HG03196 (cell line): ENCODE measurements around the gene UGT1A6.

Experiments
- ATAC-seq: cut with Tn5 transposase; IDR thresholded peaks from one replicate; pipeline ENCODE4 v1.9.1; 2021; ENCODE audit not compliant: unreplicated experiment

The UGT1A6 gene

GRCh38 chr2:233764264-233764663 lies 71.6 kb downstream of the UGT1A6 start:
- ATAC-seq, result no peak

DNA sequence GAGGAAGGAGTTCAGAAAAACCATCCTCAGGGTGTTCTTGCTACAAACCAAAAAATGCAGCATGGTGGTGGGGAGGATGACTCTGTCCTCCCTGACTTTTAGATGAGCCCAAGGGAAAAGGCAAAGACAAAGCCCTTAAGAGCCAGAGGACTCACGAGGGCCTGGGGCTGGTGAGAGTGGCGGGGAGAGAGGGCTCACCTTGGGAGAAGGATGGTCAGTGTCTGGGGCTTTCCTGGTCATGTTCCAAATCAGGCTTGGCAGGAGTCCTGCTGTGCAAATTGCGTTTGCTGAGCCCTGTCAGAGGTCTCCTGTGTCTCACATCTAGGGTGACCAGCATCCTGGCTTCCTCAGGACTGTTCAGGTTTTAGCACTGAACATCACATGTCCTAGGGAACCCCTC lies 72.1 kb downstream of the UGT1A6 start:
- no peak for ATAC-seq

GRCh38 chr2:233766416-233766815 lies 73.7 kb downstream of the UGT1A6 start:
- ATAC-seq, result no peak

DNA sequence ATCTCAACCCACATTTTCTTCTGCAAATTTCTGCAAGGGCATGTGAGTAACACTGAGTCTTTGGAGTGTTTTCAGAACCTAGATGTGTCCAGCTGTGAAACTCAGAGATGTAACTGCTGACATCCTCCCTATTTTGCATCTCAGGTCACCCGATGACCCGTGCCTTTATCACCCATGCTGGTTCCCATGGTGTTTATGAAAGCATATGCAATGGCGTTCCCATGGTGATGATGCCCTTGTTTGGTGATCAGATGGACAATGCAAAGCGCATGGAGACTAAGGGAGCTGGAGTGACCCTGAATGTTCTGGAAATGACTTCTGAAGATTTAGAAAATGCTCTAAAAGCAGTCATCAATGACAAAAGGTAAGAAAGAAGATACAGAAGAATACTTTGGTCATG lies 75.4 kb downstream of the UGT1A6 start:
- ATAC-seq, result no peak

GRCh38 chr2:233769260-233769659 lies 76.6 kb downstream of the UGT1A6 start:
- ATAC-seq, result no peak

GRCh38 chr2:233772153-233772552 lies 79.5 kb downstream of the UGT1A6 start:
- no peak for ATAC-seq

GRCh38 chr2:233772583-233772982 lies 79.9 kb downstream of the UGT1A6 start:
- no peak for ATAC-seq

GRCh38 chr2:233773854-233774253 lies 81.2 kb downstream of the UGT1A6 start:
- ATAC-seq, result no peak

DNA sequence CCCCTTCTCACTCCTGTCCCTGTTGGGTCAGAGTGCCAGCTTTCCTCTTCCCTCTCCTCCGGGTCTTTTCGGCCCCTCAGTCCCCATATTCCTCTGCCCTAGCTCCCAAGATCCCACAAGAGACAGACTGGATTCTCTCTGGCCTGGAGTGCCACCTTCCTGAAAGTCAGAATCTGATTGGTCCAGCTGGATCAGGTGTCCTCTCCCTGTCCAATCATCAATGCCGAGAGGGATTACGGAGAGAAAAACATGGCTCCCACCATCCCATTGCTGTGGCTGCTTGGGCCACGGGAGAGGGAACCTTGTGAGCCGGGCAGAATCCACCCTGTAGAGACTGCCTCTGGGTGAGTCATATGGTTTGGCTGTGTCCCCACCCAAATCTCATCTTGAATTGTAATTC lies 82.7 kb downstream of the UGT1A6 start:
- no peak for ATAC-seq

DNA sequence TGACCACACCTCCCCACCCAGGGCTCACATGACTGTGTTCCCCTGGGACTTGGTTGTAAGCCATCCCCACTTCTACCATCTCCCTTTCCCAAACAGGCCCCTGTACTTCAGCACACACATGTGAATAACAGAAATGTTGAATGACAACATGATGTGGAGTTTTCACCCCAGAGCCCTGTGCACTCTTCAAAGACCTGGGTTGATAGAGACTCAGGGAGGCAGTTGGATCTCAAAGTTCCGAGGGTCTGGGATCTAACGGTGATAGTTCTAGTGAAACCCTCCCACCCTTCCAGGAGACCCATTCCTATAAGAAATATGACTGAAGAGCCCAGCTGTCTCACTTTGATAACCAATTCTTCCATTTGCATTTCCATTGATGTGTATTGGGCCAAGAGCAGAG lies 85.3 kb downstream of the UGT1A6 start, which contains the start of gene MROH2A:
Gene MROH2A (plus strand): TSS at position 301 of the 400 bp plus-strand sequence. CDS start 1,029 bp downstream, outside the sequence.
- no peak for ATAC-seq

DNA sequence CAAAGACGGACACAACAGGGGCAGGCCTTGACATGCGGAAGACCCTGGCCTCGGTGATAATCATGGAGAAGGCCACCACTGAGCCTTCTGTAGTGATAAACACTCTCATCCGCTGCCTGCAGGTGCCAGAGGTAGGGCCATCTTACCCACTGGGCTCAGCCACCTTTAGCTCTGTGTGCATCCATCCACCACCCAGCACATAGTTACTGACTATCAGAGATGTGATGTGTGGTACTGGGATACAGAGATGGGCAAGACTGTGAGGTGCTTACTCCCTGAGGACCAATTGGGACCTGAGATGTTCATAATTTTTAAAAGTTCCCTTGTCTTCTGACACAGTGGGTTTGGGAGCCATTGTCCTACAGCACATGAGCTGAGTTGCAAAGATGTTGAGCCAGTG lies 87.0 kb downstream of the UGT1A6 start:
- no peak for ATAC-seq

GRCh38 chr2:233780771-233781170 lies 88.1 kb downstream of the UGT1A6 start:
- no peak for ATAC-seq

- no peak for ATAC-seq
Observed at GRCh38 chr2:233789554-233789953, 96.9 kb downstream of the UGT1A6 start.

DNA sequence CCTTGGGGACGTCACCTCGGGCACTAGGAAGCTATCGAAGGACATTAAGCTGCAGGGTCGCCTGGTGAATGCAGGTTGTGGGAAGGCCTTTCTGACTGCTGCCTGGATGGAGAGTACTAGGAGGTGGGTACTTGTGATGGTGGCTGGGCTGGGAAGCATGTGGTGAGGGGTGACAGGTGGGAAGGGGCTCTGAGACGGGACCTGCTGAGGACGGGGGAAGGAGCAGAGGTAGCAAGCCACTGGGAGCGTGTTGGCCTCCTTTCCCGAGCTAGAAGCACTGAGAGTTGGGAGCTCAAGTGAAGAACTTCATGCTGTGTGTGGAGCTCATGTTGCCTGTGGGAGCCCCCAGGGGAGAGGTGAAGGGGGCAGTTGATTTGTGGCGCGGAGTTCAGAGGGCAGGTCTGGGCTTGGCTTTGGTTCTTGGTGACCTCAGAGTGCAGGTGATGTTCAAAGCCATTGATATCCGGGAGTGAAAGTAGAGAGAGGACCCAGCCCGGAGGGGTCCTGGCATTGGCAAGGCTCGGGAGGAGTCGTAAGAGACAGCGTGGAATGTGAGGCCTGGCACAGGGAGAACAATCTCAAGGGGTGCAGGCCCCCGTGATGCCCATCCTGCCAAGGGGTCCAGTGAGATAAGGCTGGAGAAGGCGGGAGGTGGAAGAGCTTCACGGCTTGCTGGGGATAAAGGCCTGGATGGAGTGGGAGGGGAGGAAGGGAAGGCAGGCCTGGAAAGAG lies 98.6 kb downstream of the UGT1A6 start:
- ATAC-seq, result no peak

GRCh38 chr2:233791883-233792329 lies 99.2 kb downstream of the UGT1A6 start:
- no peak for ATAC-seq

DNA sequence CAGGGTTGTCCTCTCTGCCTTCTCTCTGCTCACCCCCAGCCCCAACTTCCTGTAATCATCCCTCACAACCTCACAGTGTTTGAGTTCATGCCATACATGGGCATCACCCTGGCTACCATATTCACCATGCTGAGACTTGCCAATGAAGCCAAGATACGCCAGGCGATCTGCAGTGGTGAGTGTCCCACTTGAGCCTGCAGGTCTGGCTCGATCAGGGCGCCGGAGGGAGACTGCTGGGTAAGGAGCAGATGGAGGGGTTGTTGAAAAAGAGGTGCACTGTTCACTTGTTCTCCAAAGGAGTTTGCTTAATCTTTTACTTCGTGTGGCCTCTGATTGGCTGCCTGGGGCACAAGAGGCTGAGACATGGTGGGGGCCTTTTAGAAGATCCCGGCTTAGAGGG lies 100.0 kb downstream of the UGT1A6 start:
- ATAC-seq, result no peak

- ATAC-seq, result no peak
Observed at GRCh38 chr2:233793465-233794127, 100.9 kb downstream of the UGT1A6 start.

GRCh38 chr2:233794128-233794658 lies 101.5 kb downstream of the UGT1A6 start:
- no peak for ATAC-seq

DNA sequence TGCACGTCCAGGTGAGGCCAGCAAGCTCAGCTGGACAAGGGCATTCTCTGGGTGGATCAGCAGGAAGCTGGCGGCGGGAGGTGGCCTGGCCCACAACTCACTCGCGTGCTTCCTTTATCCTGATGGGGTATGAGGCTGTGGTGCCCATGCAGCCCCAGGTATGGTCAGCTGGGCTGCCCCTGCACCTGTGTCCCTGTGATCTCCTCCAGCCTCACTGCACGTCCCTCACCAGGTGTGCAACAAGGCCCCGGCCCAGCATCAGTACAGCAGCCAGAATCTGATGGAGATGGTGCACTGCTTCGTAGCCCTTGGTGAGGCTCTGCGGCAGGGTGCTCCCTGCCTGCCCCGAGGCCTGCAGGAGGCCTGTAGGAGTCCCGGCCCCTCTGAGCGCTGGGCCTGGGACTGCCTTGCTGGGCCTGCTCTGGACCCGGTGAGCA lies 103.1 kb downstream of the UGT1A6 start:
- no peak for ATAC-seq

- ATAC-seq, result no peak
Observed at GRCh38 chr2:233796254-233796653, 103.6 kb downstream of the UGT1A6 start.

- ATAC-seq, result no peak
Observed at GRCh38 chr2:233798335-233799086, 105.8 kb downstream of the UGT1A6 start.
